Liver (tissue), 9 donors: Measurements from ENCODE around the gene ENGASE. TPM values are rescaled to one million over a fixed set of nuclear protein-coding genes. Genes with fewer than 3 reads are reported as not detected.

Experiments
- DNase-seq: peaks from one replicate; pipeline ENCODE4 v3.0.0-alpha.2; 2017; ENCODE audit warnings: low spot score
- H3K27ac ChIP-seq, 2 donors: one replicate each; pipeline ENCODE4 v1.7.0; 2013; ENCODE audit warnings: inconsistent platforms in 2 of 2, low read length in 2 of 2, control low read depth in 1 of 2, low read depth in 1 of 2, mild to moderate bottlenecking in 1 of 2
- H3K27me3 ChIP-seq, 4 donors: one replicate each; pipeline versions ENCODE4 v1.6.1 to v1.7.0; 2013; ENCODE audit warnings: low read length in 3 of 4, inconsistent platforms in 1 of 4, mild to moderate bottlenecking in 1 of 4, moderate library complexity in 1 of 4; ENCODE audit not compliant: control insufficient read depth in 4 of 4, insufficient read depth in 4 of 4
- H3K36me3 ChIP-seq, 4 donors: one replicate each; pipeline versions ENCODE4 v1.6.1 to v1.7.0; 2013; ENCODE audit warnings: low read length in 3 of 4, mild to moderate bottlenecking in 3 of 4, low read depth in 1 of 4, moderate library complexity in 1 of 4; ENCODE audit not compliant: control insufficient read depth in 4 of 4, insufficient read depth in 3 of 4
- H3K4me1 ChIP-seq, 4 donors: one replicate each; pipeline versions ENCODE4 v1.6.1 to v1.7.0; 2013; ENCODE audit warnings: low read length in 3 of 4, mild to moderate bottlenecking in 3 of 4, moderate library complexity in 1 of 4; ENCODE audit not compliant: control insufficient read depth in 4 of 4, insufficient read depth in 4 of 4
- H3K4me3 ChIP-seq, 3 donors: one replicate each; pipeline versions ENCODE4 v1.6.1 to v1.7.0; 2013; ENCODE audit warnings: low read length in 3 of 3, control low read depth in 1 of 3, low read depth in 1 of 3, mild to moderate bottlenecking in 1 of 3
- H3K9ac ChIP-seq, 2 donors: one replicate each; pipeline ENCODE4 v1.7.0; 2013; ENCODE audit warnings: low read length in 2 of 2, mild to moderate bottlenecking in 2 of 2, moderate library complexity in 2 of 2, control low read depth in 1 of 2, low read depth in 1 of 2
- H3K9me3 ChIP-seq, 4 donors: one replicate each; pipeline versions ENCODE4 v1.6.1 to v1.7.0; 2013; ENCODE audit warnings: low read length in 3 of 4; ENCODE audit not compliant: control insufficient read depth in 4 of 4
- ATF3 ChIP-seq: IDR thresholded peaks from 2 replicates; pipeline ENCODE4 v1.6.1; 2016; ENCODE audit warnings: antibody characterized with exemption
- EGR1 ChIP-seq, 2 donors: IDR thresholded peaks; 2 replicates each; pipeline ENCODE4 v1.6.1; 2016 to 2018; ENCODE audit warnings: antibody characterized with exemption in 2 of 2, low read depth in 2 of 2
- FOXA1 ChIP-seq: IDR thresholded peaks from 2 replicates; pipeline ENCODE4 v1.6.1; 2016; ENCODE audit warnings: antibody characterized with exemption
- FOXA2 ChIP-seq: IDR thresholded peaks from 2 replicates; pipeline ENCODE4 v1.6.1; 2016; ENCODE audit warnings: antibody characterized with exemption
- GABPA ChIP-seq, 2 donors: IDR thresholded peaks in 1 of 2; conservative IDR thresholded peaks in 1 of 2; 2 replicates each; pipeline ENCODE4 v1.6.1; 2016; ENCODE audit warnings: antibody characterized with exemption in 2 of 2, mild to moderate bottlenecking in 1 of 2, moderate library complexity in 1 of 2
- HNF4A ChIP-seq, 2 donors: conservative IDR thresholded peaks; 2 replicates each; pipeline ENCODE4 v1.6.1; 2016; ENCODE audit warnings: antibody characterized with exemption in 2 of 2, mild to moderate bottlenecking in 2 of 2
- HNF4G ChIP-seq: IDR thresholded peaks from 2 replicates; pipeline ENCODE4 v1.6.1; 2016; ENCODE audit warnings: antibody characterized with exemption
- MAX ChIP-seq: IDR thresholded peaks from 2 replicates; pipeline ENCODE4 v1.6.1; 2016; ENCODE audit warnings: antibody characterized with exemption
- RAD21 ChIP-seq, 2 donors: IDR thresholded peaks; 2 replicates each; pipeline ENCODE4 v1.6.1; 2016; ENCODE audit warnings: antibody characterized with exemption in 2 of 2, mild to moderate bottlenecking in 2 of 2
- RXRA ChIP-seq, 2 donors: IDR thresholded peaks; 2 replicates each; pipeline ENCODE4 v1.6.1; 2017 to 2018; ENCODE audit warnings: antibody characterized with exemption in 2 of 2, mild to moderate bottlenecking in 1 of 2
- SP1 ChIP-seq: IDR thresholded peaks from 2 replicates; pipeline ENCODE4 v1.6.1; 2018; ENCODE audit warnings: antibody characterized with exemption, mild to moderate bottlenecking
- TAF1 ChIP-seq: conservative IDR thresholded peaks from 2 replicates; pipeline ENCODE4 v1.6.1; 2016; ENCODE audit warnings: antibody characterized with exemption, mild to moderate bottlenecking
- YY1 ChIP-seq: IDR thresholded peaks from 2 replicates; pipeline ENCODE4 v1.6.1; 2016; ENCODE audit warnings: antibody characterized with exemption, mild to moderate bottlenecking
- ZBTB33 ChIP-seq: IDR thresholded peaks from 2 replicates; pipeline ENCODE4 v1.6.1; 2016; ENCODE audit warnings: antibody characterized with exemption
- WGBS: extraction: QIAGEN DNeasy Blood & Tissue Kit; methylation state at CpG from one replicate; pipeline ENCODE4 v1.1.7; 2013; 5-methylcytosine and 5-hydroxymethylcytosine counted together
- polyA plus RNA-seq, 2 donors: library from polyadenylated mRNA; stranded (reverse) in 1 of 2; unstranded in 1 of 2; fragments of 200-250 nt in 1 of 2; fragments of >200 nt in 1 of 2; fragmentation: Nextera tagmentation in 1 of 2; extraction: Ambion mirVana in 1 of 2; gene quantifications; one replicate each; pipeline versions ENCODE4 v1.2.1 to v1.2.3, GENCODE V29; 2013 to 2015
- total RNA-seq, 2 donors: library from RNA; depleted of rRNA; stranded (reverse); fragments of >200 nt; gene quantifications; one replicate each; pipeline ENCODE4 v1.2.3, GENCODE V29; 2014
- TF ChIP-seq, protein P1 (sequence below): fragments of 150-350 bp; IDR thresholded peaks from 2 replicates; pipeline ENCODE4 v1.5.1; 2017; ENCODE audit warnings: improper control_type of control experiment, low read depth, low read length; ENCODE audit not compliant: missing input control
- donor health status: healthy.
- donor health status: healthy.
- donor health status: healthy.
- donor health status: healthy.
- donor health status: healthy.

Gene ENGASE, protein sequence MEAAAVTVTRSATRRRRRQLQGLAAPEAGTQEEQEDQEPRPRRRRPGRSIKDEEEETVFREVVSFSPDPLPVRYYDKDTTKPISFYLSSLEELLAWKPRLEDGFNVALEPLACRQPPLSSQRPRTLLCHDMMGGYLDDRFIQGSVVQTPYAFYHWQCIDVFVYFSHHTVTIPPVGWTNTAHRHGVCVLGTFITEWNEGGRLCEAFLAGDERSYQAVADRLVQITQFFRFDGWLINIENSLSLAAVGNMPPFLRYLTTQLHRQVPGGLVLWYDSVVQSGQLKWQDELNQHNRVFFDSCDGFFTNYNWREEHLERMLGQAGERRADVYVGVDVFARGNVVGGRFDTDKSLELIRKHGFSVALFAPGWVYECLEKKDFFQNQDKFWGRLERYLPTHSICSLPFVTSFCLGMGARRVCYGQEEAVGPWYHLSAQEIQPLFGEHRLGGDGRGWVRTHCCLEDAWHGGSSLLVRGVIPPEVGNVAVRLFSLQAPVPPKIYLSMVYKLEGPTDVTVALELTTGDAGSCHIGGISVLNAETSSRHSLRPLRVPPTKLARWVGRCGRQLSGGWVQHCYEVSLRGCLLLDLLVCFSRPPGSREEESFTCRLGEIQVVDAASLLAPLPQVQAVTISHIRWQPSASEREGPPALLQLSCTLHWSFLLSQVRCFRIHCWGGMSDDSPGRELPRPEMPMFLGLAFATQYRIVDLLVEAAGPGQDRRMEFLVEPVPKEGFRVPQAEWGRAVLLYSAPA
- 10 to 100 TPM in 1 of 2 donors, 1 to 10 TPM in 1; 7.6 to 33.6 TPM for total RNA-seq
- 1 to 10 TPM; 5.2 to 8.0 TPM for polyA plus RNA-seq

DNA sequence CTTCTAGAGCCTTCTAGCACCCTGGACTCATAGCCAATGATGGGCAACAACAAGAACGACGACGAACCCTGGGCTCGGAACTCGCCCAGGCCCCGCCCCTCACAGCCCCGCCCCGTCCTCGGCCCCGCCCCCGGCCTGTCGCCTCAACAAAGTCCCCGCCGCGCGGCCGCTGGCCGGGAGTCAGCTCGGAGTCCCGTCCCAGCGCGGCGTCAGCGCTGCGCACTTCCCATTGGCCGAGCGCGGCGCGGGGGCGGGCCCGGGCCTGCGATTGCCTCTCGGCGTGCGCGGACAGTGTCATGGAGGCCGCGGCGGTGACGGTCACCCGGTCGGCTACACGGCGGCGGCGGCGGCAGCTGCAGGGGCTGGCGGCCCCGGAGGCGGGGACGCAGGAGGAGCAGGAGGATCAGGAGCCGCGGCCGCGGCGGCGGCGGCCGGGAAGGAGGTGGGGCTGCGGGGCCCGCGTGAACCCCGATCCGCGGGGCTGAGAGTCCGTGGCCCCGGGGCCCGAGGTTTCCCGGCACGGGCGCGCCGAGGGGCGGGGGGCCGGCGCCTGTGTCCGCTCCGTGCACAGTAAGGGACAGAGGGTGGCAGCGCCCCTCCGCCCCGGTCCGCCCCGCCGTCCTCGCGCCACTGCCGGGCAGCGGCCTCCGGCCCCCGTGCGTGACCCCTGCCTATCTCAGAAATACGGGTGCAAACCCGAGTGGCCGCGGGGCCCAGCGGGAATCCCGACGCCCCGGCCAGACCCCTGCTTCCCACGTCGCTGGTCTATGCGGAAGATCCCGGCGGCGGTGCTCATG, at the start of gene ENGASE:
ENGASE (plus strand) TSS at position 176 of the 797 bp plus-strand sequence; CDS start at position 297, 121 bp downstream.
- Histone ChIP-seq H3K27me3 (no peaks in the 10 kb centered on the region), H3K4me1 (peaks cover 5 to 12% (median 7%) of the 10 kb centered on the region in 4 donors), H3K9ac (peak within 1 kb of the TSS; percentile 62 to 80), H3K36me3 (peaks cover 0 to 11% (median 9%) of the 10 kb centered on the region in 4 donors), H3K27ac (peak within 1 kb of the TSS; percentile 65 to 73), H3K4me3 (peak within 1 kb of the TSS; percentile 77 to 84 (median 81)), H3K9me3 (no peaks in the 10 kb centered on the region)
- under 1% methylated on average over 106 of the region's 106 CpGs for WGBS
- TF ChIP-seq HNF4A (conservative IDR thresholded peaks at IDR 0.05) = peak in 1 of 2 donors; percentile 2
- TF ChIP-seq EGR1 (IDR thresholded peaks at IDR 0.05; ENCODE audit: low read depth in 2 of 2) = peak in 1 of 2 donors; percentile 82
- no peak for TF ChIP-seq RXRA (IDR thresholded peaks at IDR 0.05)
- TF ChIP-seq TAF1 = no peak
- peak; percentile 23 for TF ChIP-seq SP1
- DNase-seq = peak; percentile 97

DNA sequence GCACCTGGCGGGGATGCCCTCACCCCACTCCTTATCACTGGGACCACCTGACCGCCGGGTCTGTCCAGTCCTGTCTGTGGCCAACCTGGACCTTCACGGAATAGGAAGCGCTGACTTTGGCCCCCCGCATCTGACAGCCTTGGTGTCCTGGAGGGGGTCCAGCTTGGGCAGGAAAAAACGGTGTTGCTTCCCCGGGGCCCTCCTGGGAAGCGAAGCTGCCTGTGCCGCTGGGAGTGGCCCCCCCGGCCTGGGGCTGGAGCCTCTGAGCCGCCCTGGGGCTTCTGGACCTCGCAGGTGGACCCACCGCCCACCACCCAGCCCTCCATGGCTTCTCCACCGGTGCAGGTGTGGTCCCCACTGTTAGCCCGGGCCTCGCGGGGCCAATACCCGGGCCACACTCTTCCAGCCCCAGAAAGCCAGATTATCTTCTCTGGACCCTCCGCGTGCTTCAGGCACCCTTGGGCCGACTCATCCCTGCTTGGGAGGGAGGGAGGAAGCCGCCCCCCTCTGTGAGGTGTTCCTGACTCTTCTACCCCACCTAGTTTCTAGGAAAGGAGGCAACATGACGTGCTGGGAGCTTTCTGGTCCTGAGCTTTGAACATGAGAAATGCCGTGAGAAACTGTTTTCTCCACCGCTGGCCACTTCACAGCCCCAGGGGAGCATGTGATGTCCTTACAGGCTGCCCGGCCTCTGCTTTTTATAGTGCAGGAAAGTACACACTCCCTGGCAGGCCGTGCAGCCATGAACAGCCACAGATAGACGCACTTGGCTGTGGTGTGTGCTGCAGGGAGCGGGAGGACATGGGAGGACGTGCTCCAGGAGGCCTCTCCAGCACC, 49.5 kb upstream of the ENGASE start:
- no peak for DNase-seq
- Histone ChIP-seq H3K4me1 (peaks cover 0 to 6% (median 2%) of the 10 kb centered on the region in 4 donors), H3K27me3 (peaks cover 0 to 5% (median 0%) of the 10 kb centered on the region in 4 donors)

GRCh38 chr17:79026376-79027273, 48.0 kb upstream of the ENGASE start:
- whole genome bisulfite sequencing = 53% methylated on average over 16 of the region's 16 CpGs
- Histone ChIP-seq H3K27ac (peak overlapping the region; percentile 61 to 70), H3K9me3 (no peaks in the 10 kb centered on the region), H3K36me3 (no peaks in the 10 kb centered on the region), H3K9ac (no peak overlapping the region), H3K4me3 (peak overlapping the region in 1 of 3 donors; percentile 5), H3K27me3 (peaks cover 0 to 5% (median 0%) of the 10 kb centered on the region in 4 donors), H3K4me1 (peaks cover 0 to 6% (median 2%) of the 10 kb centered on the region in 4 donors)
- no peak for DNase-seq
- TF ChIP-seq HNF4A (conservative IDR thresholded peaks at IDR 0.05) (peak in 1 of 2 donors; percentile 8), ATF3 (peak; percentile 32), MAX (peak; percentile 15), FOXA1 (no peak), YY1 (no peak), RXRA (IDR thresholded peaks at IDR 0.05) (peak in 1 of 2 donors; percentile 12), ZBTB33 (no peak), GABPA (IDR thresholded peaks at IDR 0.05 in 1 of 2, conservative IDR thresholded peaks at IDR 0.05 in 1 of 2) (no peak), RAD21 (IDR thresholded peaks at IDR 0.05) (no peak), FOXA2 (no peak), HNF4G (no peak), TAF1 (no peak), EGR1 (IDR thresholded peaks at IDR 0.05; ENCODE audit: low read depth in 2 of 2) (no peak), SP1 (peak; percentile 44)
- TF ChIP-seq, protein P1, sequence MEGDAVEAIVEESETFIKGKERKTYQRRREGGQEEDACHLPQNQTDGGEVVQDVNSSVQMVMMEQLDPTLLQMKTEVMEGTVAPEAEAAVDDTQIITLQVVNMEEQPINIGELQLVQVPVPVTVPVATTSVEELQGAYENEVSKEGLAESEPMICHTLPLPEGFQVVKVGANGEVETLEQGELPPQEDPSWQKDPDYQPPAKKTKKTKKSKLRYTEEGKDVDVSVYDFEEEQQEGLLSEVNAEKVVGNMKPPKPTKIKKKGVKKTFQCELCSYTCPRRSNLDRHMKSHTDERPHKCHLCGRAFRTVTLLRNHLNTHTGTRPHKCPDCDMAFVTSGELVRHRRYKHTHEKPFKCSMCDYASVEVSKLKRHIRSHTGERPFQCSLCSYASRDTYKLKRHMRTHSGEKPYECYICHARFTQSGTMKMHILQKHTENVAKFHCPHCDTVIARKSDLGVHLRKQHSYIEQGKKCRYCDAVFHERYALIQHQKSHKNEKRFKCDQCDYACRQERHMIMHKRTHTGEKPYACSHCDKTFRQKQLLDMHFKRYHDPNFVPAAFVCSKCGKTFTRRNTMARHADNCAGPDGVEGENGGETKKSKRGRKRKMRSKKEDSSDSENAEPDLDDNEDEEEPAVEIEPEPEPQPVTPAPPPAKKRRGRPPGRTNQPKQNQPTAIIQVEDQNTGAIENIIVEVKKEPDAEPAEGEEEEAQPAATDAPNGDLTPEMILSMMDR = no peak

More for the DNA sequence above, 49.5 kb upstream of the ENGASE start:
- 51% methylated on average over 31 of the region's 31 CpGs for WGBS
- peak overlapping the region; percentile 9 to 42 (median 26) for H3K4me3 ChIP-seq
- H3K36me3 ChIP-seq = no peaks in the 10 kb centered on the region
- H3K9ac ChIP-seq = peak overlapping the region in 1 of 2 donors; percentile 54
- H3K9me3 ChIP-seq = no peaks in the 10 kb centered on the region
- H3K27ac ChIP-seq = peak overlapping the region; percentile 83 to 87
- no peak for TF ChIP-seq HNF4A (conservative IDR thresholded peaks at IDR 0.05)
